ENCODE results near the gene TMCC1. TPM values are rescaled to one million over a fixed set of nuclear protein-coding genes. Genes with fewer than 3 reads are reported as not detected.
A peak's percentile ranks its signal among the peaks of the same experiment; 100 is the strongest.

The TMCC1 gene
- total RNA-seq, 2 experiments from 2014 or later, result 13.6 to 14.3 TPM

GRCh38 chr3:129793942-129794310 lies 99.6 kb downstream of the TMCC1 start:
- no peaks in the 10 kb centered on the region for H3K36me3 Mint-ChIP-seq (ENCODE audit: low read depth)
- no peak overlapping the region for H3K27ac Mint-ChIP-seq
- intact Hi-C loops (cut with micrococcal nuclease), result no loop called here
- H3K27me3 Mint-ChIP-seq (ENCODE audit: low read depth), result no peaks in the 10 kb centered on the region
- no peak overlapping the region for H3K4me3 Mint-ChIP-seq
- peak; percentile 10 for DNase-seq
- H3K4me1 Mint-ChIP-seq (ENCODE audit: low read depth), result peaks cover 21% of the 10 kb centered on the region
- CTCF ChIA-PET, result interaction anchor here (0.6 kb wide), 1 partner anchor 11 kb away, joined by 3 read pairs; no protein-coding TSS in a partner anchor
- H3K9me3 Mint-ChIP-seq, result no peaks in the 10 kb centered on the region

GRCh38 chr3:129793319-129793718 lies 100.2 kb downstream of the TMCC1 start:
- CTCF ChIA-PET, result interaction anchor here (0.6 kb wide), 1 partner anchor 11 kb away, joined by 3 read pairs; no protein-coding TSS in a partner anchor
- H3K4me3 Mint-ChIP-seq, result no peak overlapping the region
- H3K27me3 Mint-ChIP-seq (ENCODE audit: low read depth), result no peaks in the 10 kb centered on the region
- peaks cover 21% of the 10 kb centered on the region for H3K4me1 Mint-ChIP-seq (ENCODE audit: low read depth)
- no peak overlapping the region for H3K27ac Mint-ChIP-seq
- peaks cover 2% of the 10 kb centered on the region for H3K36me3 Mint-ChIP-seq (ENCODE audit: low read depth)
- no peak for DNase-seq
- intact Hi-C loops (cut with micrococcal nuclease), result no loop called here
- no peaks in the 10 kb centered on the region for H3K9me3 Mint-ChIP-seq

- Mint-ChIP-seq H3K36me3 (ENCODE audit: low read depth) (peaks cover 1% of the 10 kb centered on the region), H3K4me1 (ENCODE audit: low read depth) (no peaks in the 10 kb centered on the region), H3K9me3 (peaks cover 4% of the 10 kb centered on the region), H3K4me3 (no peak overlapping the region), H3K27me3 (ENCODE audit: low read depth) (no peaks in the 10 kb centered on the region), H3K27ac (no peak overlapping the region)
- intact Hi-C loops (cut with micrococcal nuclease), result no loop called here
- no peak for DNase-seq
- CTCF ChIA-PET, result no interaction called here
Observed at GRCh38 chr3:129783470-129783869, 110.0 kb downstream of the TMCC1 start.

GRCh38 chr3:129778871-129779270 lies 114.6 kb downstream of the TMCC1 start:
- Mint-ChIP-seq H3K4me3 (no peak overlapping the region), H3K27ac (no peak overlapping the region), H3K4me1 (ENCODE audit: low read depth) (no peaks in the 10 kb centered on the region), H3K27me3 (ENCODE audit: low read depth) (no peaks in the 10 kb centered on the region), H3K36me3 (ENCODE audit: low read depth) (peaks cover under 1% of the 10 kb centered on the region), H3K9me3 (peaks cover 4% of the 10 kb centered on the region)
- intact Hi-C loops (cut with micrococcal nuclease), result no loop called here
- no peak for DNase-seq
- CTCF ChIA-PET, result no interaction called here

- H3K27me3 Mint-ChIP-seq (ENCODE audit: low read depth), result no peaks in the 10 kb centered on the region
- H3K36me3 Mint-ChIP-seq (ENCODE audit: low read depth), result no peaks in the 10 kb centered on the region
- peaks cover 2% of the 10 kb centered on the region for H3K4me1 Mint-ChIP-seq (ENCODE audit: low read depth)
- CTCF ChIA-PET, result no interaction called here
- H3K27ac Mint-ChIP-seq, result no peak overlapping the region
- no peak overlapping the region for H3K4me3 Mint-ChIP-seq
- intact Hi-C loops (cut with micrococcal nuclease), result no loop called here
- H3K9me3 Mint-ChIP-seq, result peaks cover 4% of the 10 kb centered on the region
- no peak for DNase-seq
Observed at GRCh38 chr3:129777806-129778205, 115.7 kb downstream of the TMCC1 start.

GRCh38 chr3:129775870-129776269 lies 117.6 kb downstream of the TMCC1 start:
- Mint-ChIP-seq H3K4me3 (no peak overlapping the region), H3K36me3 (ENCODE audit: low read depth) (no peaks in the 10 kb centered on the region), H3K4me1 (ENCODE audit: low read depth) (peaks cover 2% of the 10 kb centered on the region), H3K27ac (no peak overlapping the region), H3K27me3 (ENCODE audit: low read depth) (no peaks in the 10 kb centered on the region), H3K9me3 (peaks cover 4% of the 10 kb centered on the region)
- intact Hi-C loops (cut with micrococcal nuclease), result no loop called here
- no peak for DNase-seq
- CTCF ChIA-PET, result no interaction called here

- no peak for DNase-seq
- no peaks in the 10 kb centered on the region for H3K27me3 Mint-ChIP-seq (ENCODE audit: low read depth)
- H3K4me1 Mint-ChIP-seq (ENCODE audit: low read depth), result peaks cover 2% of the 10 kb centered on the region
- H3K9me3 Mint-ChIP-seq, result peaks cover 4% of the 10 kb centered on the region
- CTCF ChIA-PET, result no interaction called here
- intact Hi-C loops (cut with micrococcal nuclease), result no loop called here
- H3K4me3 Mint-ChIP-seq, result no peak overlapping the region
- no peaks in the 10 kb centered on the region for H3K36me3 Mint-ChIP-seq (ENCODE audit: low read depth)
- H3K27ac Mint-ChIP-seq, result no peak overlapping the region
Observed at GRCh38 chr3:129773691-129774663, 119.5 kb downstream of the TMCC1 start.

GRCh38 chr3:129770604-129771003 lies 122.9 kb downstream of the TMCC1 start:
- intact Hi-C loops (cut with micrococcal nuclease), result no loop called here
- no peaks in the 10 kb centered on the region for H3K27me3 Mint-ChIP-seq (ENCODE audit: low read depth)
- H3K4me3 Mint-ChIP-seq, result no peak overlapping the region
- no peak overlapping the region for H3K27ac Mint-ChIP-seq
- peaks cover 1% of the 10 kb centered on the region for H3K36me3 Mint-ChIP-seq (ENCODE audit: low read depth)
- H3K9me3 Mint-ChIP-seq, result no peaks in the 10 kb centered on the region
- peaks cover 4% of the 10 kb centered on the region for H3K4me1 Mint-ChIP-seq (ENCODE audit: low read depth)
- DNase-seq, result no peak
- CTCF ChIA-PET, result no interaction called here

GRCh38 chr3:129769616-129770015 lies 123.9 kb downstream of the TMCC1 start:
- Mint-ChIP-seq H3K4me1 (ENCODE audit: low read depth) (peaks cover 4% of the 10 kb centered on the region), H3K9me3 (no peaks in the 10 kb centered on the region), H3K27me3 (ENCODE audit: low read depth) (no peaks in the 10 kb centered on the region), H3K36me3 (ENCODE audit: low read depth) (peaks cover 1% of the 10 kb centered on the region), H3K27ac (no peak overlapping the region), H3K4me3 (no peak overlapping the region)
- intact Hi-C loops (cut with micrococcal nuclease), result no loop called here
- CTCF ChIA-PET, result no interaction called here
- no peak for DNase-seq

GRCh38 chr3:129768728-129769127 lies 124.8 kb downstream of the TMCC1 start:
- H3K4me1 Mint-ChIP-seq (ENCODE audit: low read depth), result peaks cover 4% of the 10 kb centered on the region
- no peak overlapping the region for H3K4me3 Mint-ChIP-seq
- H3K27me3 Mint-ChIP-seq (ENCODE audit: low read depth), result no peaks in the 10 kb centered on the region
- no peak overlapping the region for H3K27ac Mint-ChIP-seq
- intact Hi-C loops (cut with micrococcal nuclease), result no loop called here
- H3K36me3 Mint-ChIP-seq (ENCODE audit: low read depth), result peaks cover 1% of the 10 kb centered on the region
- CTCF ChIA-PET, result no interaction called here
- H3K9me3 Mint-ChIP-seq, result no peaks in the 10 kb centered on the region
- DNase-seq, result no peak

- Mint-ChIP-seq H3K9me3 (no peaks in the 10 kb centered on the region), H3K27ac (no peak overlapping the region), H3K4me3 (no peak overlapping the region), H3K36me3 (ENCODE audit: low read depth) (peaks cover 3% of the 10 kb centered on the region), H3K4me1 (ENCODE audit: low read depth) (peaks cover 2% of the 10 kb centered on the region), H3K27me3 (ENCODE audit: low read depth) (no peaks in the 10 kb centered on the region)
- DNase-seq, result no peak
- CTCF ChIA-PET, result interaction anchor here (1.3 to 1.8 kb wide), 2 partner anchors 59 to 276 kb away, joined by 4 to 6 read pairs; no protein-coding TSS in a partner anchor
- intact Hi-C loops (cut with micrococcal nuclease), result no loop called here
Observed at GRCh38 chr3:129766135-129766534, 127.4 kb downstream of the TMCC1 start.

- Mint-ChIP-seq H3K4me3 (no peak overlapping the region), H3K4me1 (ENCODE audit: low read depth) (peaks cover 2% of the 10 kb centered on the region), H3K9me3 (no peaks in the 10 kb centered on the region), H3K27me3 (ENCODE audit: low read depth) (no peaks in the 10 kb centered on the region), H3K36me3 (ENCODE audit: low read depth) (peaks cover 3% of the 10 kb centered on the region), H3K27ac (no peak overlapping the region)
- DNase-seq, result no peak
- intact Hi-C loops (cut with micrococcal nuclease), result no loop called here
- CTCF ChIA-PET, result interaction anchor here (0.7 to 0.9 kb wide), 2 partner anchors 16 to 61 kb away, joined by 3 to 4 read pairs; no protein-coding TSS in a partner anchor
Observed at GRCh38 chr3:129764090-129764489, 129.4 kb downstream of the TMCC1 start.

- CTCF ChIA-PET, result no interaction called here
- no peak overlapping the region for H3K27ac Mint-ChIP-seq
Observed at GRCh38 chr3:129758785-129759320, 134.7 kb downstream of the TMCC1 start.

More at GRCh38 chr3:129758785-129759320, 134.7 kb downstream of the TMCC1 start:
- DNase-seq, result no peak
- intact Hi-C loops (cut with micrococcal nuclease), result no loop called here
- H3K9me3 Mint-ChIP-seq, result peaks cover 4% of the 10 kb centered on the region
- H3K4me3 Mint-ChIP-seq, result no peak overlapping the region
- H3K36me3 Mint-ChIP-seq (ENCODE audit: low read depth), result peaks cover 11% of the 10 kb centered on the region
- H3K27me3 Mint-ChIP-seq (ENCODE audit: low read depth), result no peaks in the 10 kb centered on the region
- H3K4me1 Mint-ChIP-seq (ENCODE audit: low read depth), result no peaks in the 10 kb centered on the region
